ENCODE results near the gene KRT222. TPM values are rescaled to one million over a fixed set of nuclear protein-coding genes. Genes with fewer than 3 reads are reported as not detected.
A peak's percentile ranks its signal among the peaks of the same experiment; 100 is the strongest.

Gene KRT222
- total and polyA plus RNA-seq, 2 of the 13 experiments (the other 11 are each of a cell fraction or from before 2014, with no cell fraction given): not detected

GRCh38 chr17:40646791-40647623, 18.0 kb downstream of the KRT222 start (continued):
- TF ChIP-seq ZNF142 (CRISPR knock-in tag; IDR thresholded peaks at IDR 0.05) (no peak), ZMYM3 (CRISPR knock-in tag; IDR thresholded peaks at IDR 0.05) (peak; percentile 10; the same call in 1 of the 2 replicates), ZNF281 (CRISPR knock-in tag; IDR thresholded peaks at IDR 0.05; ENCODE audit: borderline replicate concordance) (no peak), ZNF749 (CRISPR knock-in tag; IDR thresholded peaks at IDR 0.05; ENCODE audit: borderline replicate concordance) (no peak), NBN (conservative IDR thresholded peaks at IDR 0.05) (no peak), GMEB1 (CRISPR knock-in tag; IDR thresholded peaks at IDR 0.05; ENCODE audit: borderline replicate concordance) (no peak), RNF219 (CRISPR knock-in tag; IDR thresholded peaks at IDR 0.05) (0 out of 2 replicates have a peak, but pooled peaks have one; percentile 76), FOXK1 (CRISPR knock-in tag; IDR thresholded peaks at IDR 0.05; ENCODE audit: borderline replicate concordance, low read depth) (no peak), NCOA2 (CRISPR knock-in tag; IDR thresholded peaks at IDR 0.05) (no peak), ZNF629 (CRISPR knock-in tag; conservative IDR thresholded peaks at IDR 0.05) (peak; percentile 86), ZNF878 (CRISPR knock-in tag; IDR thresholded peaks at IDR 0.05) (0 out of 2 replicates have a peak, but pooled peaks have one; percentile 7), SIN3A (IDR thresholded peaks at IDR 0.05; ENCODE audit: borderline replicate concordance, low read depth, low read length) (peak; percentile 32; the same call in 1 of the 2 replicates), ZFX (CRISPR knock-in tag; IDR thresholded peaks at IDR 0.05; ENCODE audit: low read depth) (no peak)

Measured in HepG2 (cell line).